ENCODE measurements around the gene EPM2AIP1. TPM values are rescaled to one million over a fixed set of nuclear protein-coding genes. Genes with fewer than 3 reads are reported as not detected.
A peak's percentile ranks its signal among the peaks of the same experiment; 100 is the strongest.
"Not testable (repeated sequence)": the region's sequence is repeated elsewhere in the genome, so short reads cannot be mapped to it uniquely, and the experiment has no call there.

The EPM2AIP1 gene
- total RNA-seq, 1 donor from 2014 or later, result 15.3 TPM

DNA sequence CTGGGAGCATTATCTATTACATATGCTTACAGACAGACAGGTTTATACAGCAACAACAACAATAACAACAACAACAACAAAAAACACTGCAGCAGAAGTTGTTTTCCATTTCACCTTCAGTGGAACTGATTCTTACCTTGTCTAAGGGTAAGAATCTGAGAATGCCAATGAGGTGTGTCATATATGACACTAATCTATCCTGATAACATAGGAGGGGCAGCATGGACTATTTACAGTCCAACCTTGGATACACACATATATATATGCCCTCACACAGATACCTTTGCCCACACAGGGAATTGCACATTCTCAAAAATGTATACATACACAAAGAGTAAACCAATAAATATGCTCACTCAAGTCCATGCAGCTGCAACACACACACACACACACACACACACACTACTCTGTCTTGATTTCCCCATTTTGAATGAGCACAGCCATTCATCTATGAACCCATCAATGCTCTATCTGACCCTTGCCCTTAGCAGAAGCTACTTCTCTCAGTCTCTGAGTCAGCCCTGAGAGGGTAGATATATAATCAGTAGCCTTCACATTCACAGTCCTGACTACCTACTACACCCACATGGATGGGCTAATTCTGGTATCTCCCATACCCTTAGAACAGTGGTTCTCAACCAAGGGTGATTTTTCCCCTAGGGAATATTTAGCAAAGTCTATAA is 38.3 kb downstream of the EPM2AIP1 start:
- no peaks in the 10 kb centered on the region for H3K27me3 Mint-ChIP-seq (ENCODE audit: unreplicated experiment)
- H3K36me3 Mint-ChIP-seq (ENCODE audit: low read depth, unreplicated experiment), result no peaks in the 10 kb centered on the region
- DNase-seq (ENCODE audit: low spot score), result no peak
- H3K4me3 Mint-ChIP-seq (ENCODE audit: unreplicated experiment), result no peak overlapping the region
- H3K9me3 Mint-ChIP-seq (ENCODE audit: unreplicated experiment), result no peaks in the 10 kb centered on the region
- H3K4me1 Mint-ChIP-seq (ENCODE audit: unreplicated experiment), result no peaks in the 10 kb centered on the region
- TF ChIP-seq, protein P1, sequence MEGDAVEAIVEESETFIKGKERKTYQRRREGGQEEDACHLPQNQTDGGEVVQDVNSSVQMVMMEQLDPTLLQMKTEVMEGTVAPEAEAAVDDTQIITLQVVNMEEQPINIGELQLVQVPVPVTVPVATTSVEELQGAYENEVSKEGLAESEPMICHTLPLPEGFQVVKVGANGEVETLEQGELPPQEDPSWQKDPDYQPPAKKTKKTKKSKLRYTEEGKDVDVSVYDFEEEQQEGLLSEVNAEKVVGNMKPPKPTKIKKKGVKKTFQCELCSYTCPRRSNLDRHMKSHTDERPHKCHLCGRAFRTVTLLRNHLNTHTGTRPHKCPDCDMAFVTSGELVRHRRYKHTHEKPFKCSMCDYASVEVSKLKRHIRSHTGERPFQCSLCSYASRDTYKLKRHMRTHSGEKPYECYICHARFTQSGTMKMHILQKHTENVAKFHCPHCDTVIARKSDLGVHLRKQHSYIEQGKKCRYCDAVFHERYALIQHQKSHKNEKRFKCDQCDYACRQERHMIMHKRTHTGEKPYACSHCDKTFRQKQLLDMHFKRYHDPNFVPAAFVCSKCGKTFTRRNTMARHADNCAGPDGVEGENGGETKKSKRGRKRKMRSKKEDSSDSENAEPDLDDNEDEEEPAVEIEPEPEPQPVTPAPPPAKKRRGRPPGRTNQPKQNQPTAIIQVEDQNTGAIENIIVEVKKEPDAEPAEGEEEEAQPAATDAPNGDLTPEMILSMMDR (IDR thresholded peaks at IDR 0.05; ENCODE audit: unreplicated experiment), result no peak
- H3K27ac Mint-ChIP-seq (ENCODE audit: unreplicated experiment), result no peak overlapping the region

DNA sequence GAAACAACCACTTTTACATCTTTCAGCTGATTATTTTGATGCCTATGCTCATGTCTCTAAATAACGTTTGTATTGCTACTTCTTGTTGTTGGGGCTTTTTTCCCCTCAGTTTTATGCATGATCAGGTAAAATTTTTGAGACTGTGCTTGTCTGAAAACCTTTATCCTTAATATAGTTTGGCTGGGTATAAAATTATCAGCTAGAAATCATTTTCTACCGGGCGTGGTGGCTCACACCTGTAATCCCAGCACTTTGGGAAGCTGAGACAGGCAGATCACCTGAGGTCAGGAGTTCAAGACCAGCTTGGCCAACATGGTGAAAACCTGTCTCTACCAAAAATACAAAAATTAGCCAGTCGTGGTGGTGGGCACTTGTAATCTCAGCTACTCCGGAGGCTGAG is 45.1 kb downstream of the EPM2AIP1 start:
- not testable (repeated sequence) for H3K9me3 Mint-ChIP-seq (ENCODE audit: unreplicated experiment); H3K27ac Mint-ChIP-seq (ENCODE audit: unreplicated experiment); H3K4me1 Mint-ChIP-seq (ENCODE audit: unreplicated experiment); H3K4me3 Mint-ChIP-seq (ENCODE audit: unreplicated experiment); DNase-seq (ENCODE audit: low spot score)
- Mint-ChIP-seq H3K36me3 (ENCODE audit: low read depth, unreplicated experiment) (peaks cover 14% of the 10 kb centered on the region), H3K27me3 (ENCODE audit: unreplicated experiment) (peaks cover 17% of the 10 kb centered on the region)

DNA sequence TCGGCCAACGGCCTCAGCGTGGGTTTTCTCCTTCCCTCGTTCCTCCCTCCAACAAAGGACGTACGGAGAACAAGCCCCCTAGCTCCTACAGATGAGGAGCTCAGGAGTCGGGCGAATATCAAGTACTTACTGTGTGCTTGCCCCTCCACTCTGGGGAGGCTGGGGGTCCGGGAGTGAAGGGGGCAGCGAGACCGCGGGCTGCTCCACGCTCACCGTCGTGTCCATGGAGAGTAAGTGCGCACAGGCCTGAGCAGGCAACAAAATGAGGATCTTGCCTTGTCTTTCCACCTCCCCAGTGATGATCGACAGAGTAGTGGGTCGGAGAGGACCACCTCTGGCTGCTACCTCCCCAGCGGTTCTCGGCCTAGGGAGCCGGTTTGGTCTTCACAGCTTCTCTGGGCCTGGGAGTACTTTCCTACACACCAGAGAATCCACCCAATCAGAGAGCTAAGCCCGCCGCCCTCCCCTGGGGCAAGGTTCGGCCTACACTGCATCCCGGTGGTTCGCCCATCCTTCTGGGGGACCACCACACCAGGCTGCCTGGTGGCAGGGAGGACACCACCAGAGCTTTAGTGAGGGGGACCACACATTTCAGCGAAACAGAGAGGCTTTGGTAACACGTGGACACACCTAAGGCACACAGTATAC is 47.5 kb downstream of the EPM2AIP1 start:
- Mint-ChIP-seq H3K4me3 (ENCODE audit: unreplicated experiment) (peak overlapping the region; percentile 81), H3K36me3 (ENCODE audit: low read depth, unreplicated experiment) (peaks cover 14% of the 10 kb centered on the region), H3K27ac (ENCODE audit: unreplicated experiment) (no peak overlapping the region), H3K27me3 (ENCODE audit: unreplicated experiment) (peaks cover 17% of the 10 kb centered on the region), H3K4me1 (ENCODE audit: unreplicated experiment) (peaks cover 2% of the 10 kb centered on the region), H3K9me3 (ENCODE audit: unreplicated experiment) (no peaks in the 10 kb centered on the region)
- DNase-seq (ENCODE audit: low spot score), result no peak
- TF ChIP-seq, protein P1 (IDR thresholded peaks at IDR 0.05; ENCODE audit: unreplicated experiment), result no peak

DNA sequence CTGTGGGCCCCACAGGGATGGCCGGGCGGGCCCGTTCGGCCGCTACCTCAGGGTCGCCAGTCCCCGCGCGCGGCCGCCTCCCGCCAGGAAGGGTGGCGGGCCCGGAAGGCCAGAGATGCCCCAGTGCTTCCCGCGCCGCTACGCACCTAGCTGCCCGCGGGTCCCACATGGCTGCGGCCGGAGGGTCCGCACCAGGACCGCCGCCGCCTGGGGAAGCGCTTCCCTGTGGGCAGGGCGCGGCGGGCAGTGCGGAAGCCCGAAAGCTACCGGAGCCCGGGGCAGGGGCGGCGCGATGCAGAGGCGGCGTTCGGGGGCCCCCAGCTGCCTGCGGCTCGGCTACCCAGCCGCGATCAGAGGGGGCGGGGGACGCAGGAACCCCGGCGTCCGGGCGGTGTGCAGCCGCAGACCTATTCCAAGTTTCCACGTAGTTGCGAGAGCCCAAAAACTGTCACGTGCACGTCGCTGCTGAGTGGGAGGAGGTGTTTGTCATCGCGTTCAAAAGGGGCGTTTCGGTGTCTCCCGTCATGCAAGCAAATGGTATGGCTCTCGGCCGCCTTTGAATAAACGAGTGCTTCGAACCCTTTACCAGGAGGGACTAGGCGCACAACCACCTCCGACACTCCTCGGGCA is 48.2 kb downstream of the EPM2AIP1 start, which contains the start of gene TRANK1:
TRANK1 (minus strand) TSS at position 414 of the 630 bp plus-strand sequence; CDS start at position 169, 245 bp downstream.
- TF ChIP-seq, protein P1 (IDR thresholded peaks at IDR 0.05; ENCODE audit: unreplicated experiment), result no peak
- no peak within 1 kb of the TSS for H3K27ac Mint-ChIP-seq (ENCODE audit: unreplicated experiment)
- peak; percentile 11 for DNase-seq (ENCODE audit: low spot score)
- H3K4me1 Mint-ChIP-seq (ENCODE audit: unreplicated experiment), result peaks cover 2% of the 10 kb centered on the region
- H3K36me3 Mint-ChIP-seq (ENCODE audit: low read depth, unreplicated experiment), result peaks cover 14% of the 10 kb centered on the region
- peak within 1 kb of the TSS; percentile 81 for H3K4me3 Mint-ChIP-seq (ENCODE audit: unreplicated experiment)
- H3K9me3 Mint-ChIP-seq (ENCODE audit: unreplicated experiment), result no peaks in the 10 kb centered on the region
- peaks cover 17% of the 10 kb centered on the region for H3K27me3 Mint-ChIP-seq (ENCODE audit: unreplicated experiment)

DNA sequence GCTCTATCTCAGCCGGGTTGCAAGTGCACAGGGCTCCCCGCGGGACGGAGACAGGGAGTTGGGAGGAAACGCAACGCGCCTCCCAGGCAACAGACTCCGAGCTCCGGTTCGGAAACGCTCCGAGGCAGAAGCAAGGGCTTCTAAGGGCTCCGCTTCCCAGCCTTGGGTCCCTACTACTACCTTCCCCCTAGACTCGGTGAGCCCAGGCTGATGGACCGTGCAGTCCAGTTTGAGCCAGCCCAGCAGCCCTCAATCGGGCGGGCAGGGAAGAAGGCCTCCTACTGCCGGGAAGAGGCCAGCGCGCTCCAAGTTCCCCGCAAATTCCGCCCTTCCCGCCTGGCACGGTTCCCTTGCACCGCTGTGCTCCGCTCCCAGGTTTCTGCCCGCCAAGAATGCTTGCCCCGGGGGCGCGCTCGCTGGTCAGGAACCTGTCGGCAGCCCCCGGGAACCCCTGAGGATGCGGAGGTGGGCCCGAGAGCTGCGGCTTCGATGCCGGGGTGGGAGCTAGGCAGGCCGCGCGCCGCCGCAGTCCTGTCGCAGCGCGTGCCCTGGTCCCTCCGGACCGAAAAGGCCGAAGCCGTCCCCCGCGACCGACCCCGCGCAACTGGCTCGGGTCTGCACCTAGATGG is 48.8 kb downstream of the EPM2AIP1 start:
- Mint-ChIP-seq H3K27ac (ENCODE audit: unreplicated experiment) (no peak overlapping the region), H3K9me3 (ENCODE audit: unreplicated experiment) (no peaks in the 10 kb centered on the region), H3K4me3 (ENCODE audit: unreplicated experiment) (peak overlapping the region; percentile 77), H3K36me3 (ENCODE audit: low read depth, unreplicated experiment) (peaks cover 14% of the 10 kb centered on the region), H3K4me1 (ENCODE audit: unreplicated experiment) (peaks cover 2% of the 10 kb centered on the region), H3K27me3 (ENCODE audit: unreplicated experiment) (peaks cover 17% of the 10 kb centered on the region)
- TF ChIP-seq, protein P1 (IDR thresholded peaks at IDR 0.05; ENCODE audit: unreplicated experiment), result no peak
- peak; percentile 53 for DNase-seq (ENCODE audit: low spot score)
